Immature natural killer cell (primary cell): ENCODE measurements around the gene UBXN7. TPM values are rescaled to one million over a fixed set of nuclear protein-coding genes. Genes with fewer than 3 reads are reported as not detected.
"Not testable (repeated sequence)": the region's sequence is repeated elsewhere in the genome, so short reads cannot be mapped to it uniquely, and the experiment has no call there.

Experiments
- DNase-seq, 3 donors: peaks; one replicate each; pipeline ENCODE4 v3.0.0; 2022; ENCODE audit warnings: mixed read lengths in 1 of 3
- H3K27ac Mint-ChIP-seq, 6 donors: one replicate each; pipeline ENCODE4 v1.8.0; 2020; ENCODE audit warnings: mixed read lengths in 6 of 6, mild to moderate bottlenecking in 5 of 6, inconsistent platforms in 4 of 6, moderate library complexity in 3 of 6
- H3K27me3 Mint-ChIP-seq, 3 donors: one replicate each; pipeline ENCODE4 v1.8.0; 2020 to 2021; ENCODE audit warnings: low read depth in 3 of 3, mild to moderate bottlenecking in 3 of 3, mixed read lengths in 3 of 3, moderate library complexity in 3 of 3, inconsistent platforms in 1 of 3
- H3K36me3 Mint-ChIP-seq, 3 donors: one replicate each; pipeline ENCODE4 v1.8.0; 2020; ENCODE audit warnings: mixed read lengths in 3 of 3, inconsistent platforms in 2 of 3, mild to moderate bottlenecking in 2 of 3
- H3K4me1 Mint-ChIP-seq, 2 donors: one replicate each; pipeline ENCODE4 v1.8.0; 2020; ENCODE audit warnings: inconsistent platforms in 2 of 2, mild to moderate bottlenecking in 2 of 2, mixed read lengths in 2 of 2, moderate library complexity in 1 of 2
- H3K4me3 Mint-ChIP-seq, 5 donors: one replicate each; pipeline ENCODE4 v1.8.0; 2020; ENCODE audit warnings: mild to moderate bottlenecking in 5 of 5, mixed read lengths in 5 of 5, inconsistent platforms in 3 of 5, moderate library complexity in 3 of 5
- H3K9me3 Mint-ChIP-seq, 6 donors: one replicate each; pipeline ENCODE4 v1.8.0; 2020; ENCODE audit warnings: mild to moderate bottlenecking in 6 of 6, mixed read lengths in 6 of 6, inconsistent platforms in 4 of 6, moderate library complexity in 3 of 6
- polyA plus RNA-seq, 3 donors: library from polyadenylated mRNA; unstranded; fragments of 300-500 nt; fragmentation: Illumina TruSeq; gene quantifications; one replicate each; pipeline ENCODE4 v1.2.3, GENCODE V29; 2021

UBXN7 gene
- polyA plus RNA-seq, 3 donors from 2014 or later: 13.8 to 36.7 (median 18.5) TPM

GRCh38 chr3:196440041-196440537, 7.9 kb upstream of the UBXN7 start:
- no peaks in the 10 kb centered on the region for H3K4me1 Mint-ChIP-seq
- H3K4me3 Mint-ChIP-seq: no peak overlapping the region
- H3K27ac Mint-ChIP-seq: no peak overlapping the region
- no peaks in the 10 kb centered on the region for H3K36me3 Mint-ChIP-seq
- no peak for DNase-seq
- H3K9me3 Mint-ChIP-seq: no peaks in the 10 kb centered on the region
- H3K27me3 Mint-ChIP-seq: peaks cover 0 to 2% (median 0%) of the 10 kb centered on the region in 3 donors

- peak; percentile 22 to 25 (median 24) for DNase-seq
- peaks cover 34 to 53% of the 10 kb centered on the region in 2 donors for H3K4me1 Mint-ChIP-seq
- H3K4me3 Mint-ChIP-seq: peak overlapping the region; percentile 82 to 93 (median 83)
- no peaks in the 10 kb centered on the region for H3K9me3 Mint-ChIP-seq
- peak overlapping the region; percentile 50 to 97 (median 88) for H3K27ac Mint-ChIP-seq
- H3K27me3 Mint-ChIP-seq: peaks cover 8 to 14% (median 13%) of the 10 kb centered on the region in 3 donors
- peaks cover 4% of the 10 kb centered on the region in 3 donors for H3K36me3 Mint-ChIP-seq
Observed at GRCh38 chr3:196431181-196432136, 768 bp downstream of the UBXN7 start.

GRCh38 chr3:196428041-196428440, 4.2 kb downstream of the UBXN7 start:
- peak overlapping the region in 1 of 6 donors; percentile 23 for H3K27ac Mint-ChIP-seq

GRCh38 chr3:196424421-196424820, 7.8 kb downstream of the UBXN7 start:
- H3K27ac Mint-ChIP-seq, H3K9me3 Mint-ChIP-seq, H3K36me3 Mint-ChIP-seq, DNase-seq, H3K4me3 Mint-ChIP-seq, H3K27me3 Mint-ChIP-seq: not testable (repeated sequence)
- peaks cover 39 to 67% of the 10 kb centered on the region in 2 donors for H3K4me1 Mint-ChIP-seq

More at GRCh38 chr3:196428041-196428440, 4.2 kb downstream of the UBXN7 start:
- H3K27me3 Mint-ChIP-seq: peaks cover 8 to 13% (median 13%) of the 10 kb centered on the region in 3 donors
- peaks cover 4 to 8% (median 4%) of the 10 kb centered on the region in 3 donors for H3K36me3 Mint-ChIP-seq
- no peak overlapping the region for H3K4me3 Mint-ChIP-seq
- peaks cover 41 to 68% of the 10 kb centered on the region in 2 donors for H3K4me1 Mint-ChIP-seq
- no peaks in the 10 kb centered on the region for H3K9me3 Mint-ChIP-seq
- DNase-seq: no peak

GRCh38 chr3:196423044-196423781, 9.0 kb downstream of the UBXN7 start:
- no peaks in the 10 kb centered on the region for H3K9me3 Mint-ChIP-seq
- H3K4me1 Mint-ChIP-seq: peaks cover 46 to 75% of the 10 kb centered on the region in 2 donors
- peak overlapping the region in 4 of 6 donors; percentile 13 to 81 (median 38) for H3K27ac Mint-ChIP-seq
- peaks cover 4 to 8% (median 4%) of the 10 kb centered on the region in 3 donors for H3K36me3 Mint-ChIP-seq
- no peak overlapping the region for H3K4me3 Mint-ChIP-seq
- peak in 1 of 3 donors; percentile 7 for DNase-seq
- H3K27me3 Mint-ChIP-seq: no peaks in the 10 kb centered on the region

- peaks cover 46 to 73% of the 10 kb centered on the region in 2 donors for H3K4me1 Mint-ChIP-seq
- H3K4me3 Mint-ChIP-seq, H3K27ac Mint-ChIP-seq: not testable (repeated sequence)
Observed at GRCh38 chr3:196421668-196422067, 10.6 kb downstream of the UBXN7 start.

GRCh38 chr3:196419386-196419785, 12.8 kb downstream of the UBXN7 start:
- Mint-ChIP-seq H3K27ac (peak overlapping the region in 2 of 6 donors; percentile 9 to 40), H3K27me3 (peaks cover 0 to under 1% (median 0%) of the 10 kb centered on the region in 3 donors), H3K4me1 (peaks cover 56 to 71% of the 10 kb centered on the region in 2 donors), H3K9me3 (no peaks in the 10 kb centered on the region), H3K36me3 (no peaks in the 10 kb centered on the region), H3K4me3 (no peak overlapping the region)
- no peak for DNase-seq

More at GRCh38 chr3:196421668-196422067, 10.6 kb downstream of the UBXN7 start:
- not testable (repeated sequence) for DNase-seq, H3K36me3 Mint-ChIP-seq, H3K9me3 Mint-ChIP-seq, H3K27me3 Mint-ChIP-seq

GRCh38 chr3:196418601-196419000, 13.6 kb downstream of the UBXN7 start:
- peak overlapping the region in 3 of 6 donors; percentile 5 to 53 (median 52) for H3K27ac Mint-ChIP-seq
- peaks cover 59 to 76% of the 10 kb centered on the region in 2 donors for H3K4me1 Mint-ChIP-seq

GRCh38 chr3:196414469-196414868, 17.8 kb downstream of the UBXN7 start:
- Mint-ChIP-seq H3K9me3 (no peaks in the 10 kb centered on the region), H3K36me3 (peaks cover 0 to under 1% (median 0%) of the 10 kb centered on the region in 3 donors), H3K27ac (peak overlapping the region in 3 of 6 donors; percentile 1 to 35 (median 8)), H3K4me3 (no peak overlapping the region), H3K4me1 (peaks cover 47 to 71% of the 10 kb centered on the region in 2 donors), H3K27me3 (peaks cover 0 to 3% (median 2%) of the 10 kb centered on the region in 3 donors)
- no peak for DNase-seq

More at GRCh38 chr3:196418601-196419000, 13.6 kb downstream of the UBXN7 start:
- H3K4me3 Mint-ChIP-seq: no peak overlapping the region
- no peak for DNase-seq
- H3K27me3 Mint-ChIP-seq: peaks cover 0 to 2% (median 0%) of the 10 kb centered on the region in 3 donors
- no peaks in the 10 kb centered on the region for H3K36me3 Mint-ChIP-seq
- no peaks in the 10 kb centered on the region for H3K9me3 Mint-ChIP-seq

- Mint-ChIP-seq H3K36me3 (peaks cover 7 to 8% (median 8%) of the 10 kb centered on the region in 3 donors), H3K4me1 (peaks cover 44 to 67% of the 10 kb centered on the region in 2 donors), H3K9me3 (peaks cover 0 to 6% (median 2%) of the 10 kb centered on the region in 6 donors), H3K27ac (peak overlapping the region in 1 of 6 donors; percentile 5), H3K4me3 (no peak overlapping the region), H3K27me3 (peaks cover 0 to 3% (median 2%) of the 10 kb centered on the region in 3 donors)
- DNase-seq: no peak
Observed at GRCh38 chr3:196412704-196413103, 19.5 kb downstream of the UBXN7 start.

- DNase-seq: no peak
- peaks cover 0 to 3% (median 1%) of the 10 kb centered on the region in 3 donors for H3K27me3 Mint-ChIP-seq
- peak overlapping the region in 3 of 5 donors; percentile 19 to 69 (median 52) for H3K4me3 Mint-ChIP-seq
- H3K4me1 Mint-ChIP-seq: peaks cover 29 to 44% of the 10 kb centered on the region in 2 donors
- peaks cover 0 to 6% (median 2%) of the 10 kb centered on the region in 6 donors for H3K9me3 Mint-ChIP-seq
- peak overlapping the region in 2 of 6 donors; percentile 16 to 76 for H3K27ac Mint-ChIP-seq
- peaks cover 11 to 16% (median 15%) of the 10 kb centered on the region in 3 donors for H3K36me3 Mint-ChIP-seq
Observed at GRCh38 chr3:196409409-196409808, 22.8 kb downstream of the UBXN7 start.

GRCh38 chr3:196408565-196409300, 23.5 kb downstream of the UBXN7 start:
- DNase-seq: no peak
- H3K4me1 Mint-ChIP-seq: peaks cover 27 to 40% of the 10 kb centered on the region in 2 donors
- peaks cover 0 to 6% (median 2%) of the 10 kb centered on the region in 6 donors for H3K9me3 Mint-ChIP-seq
- H3K27ac Mint-ChIP-seq: peak overlapping the region in 1 of 6 donors; percentile 36
- peaks cover 11 to 16% (median 15%) of the 10 kb centered on the region in 3 donors for H3K36me3 Mint-ChIP-seq
- no peak overlapping the region for H3K4me3 Mint-ChIP-seq
- H3K27me3 Mint-ChIP-seq: peaks cover 0 to 3% (median 0%) of the 10 kb centered on the region in 3 donors
